K562 (cell line): Measurements from ENCODE around the gene RSPH1.

Experiments
- HOXB6 ChIP-seq: fragments of 250-450 bp; sonication (Bioruptor Pico); IDR thresholded peaks from 2 replicates; pipeline ENCODE4 v1.5.1; 2022; ENCODE audit warnings: mild to moderate bottlenecking, borderline replicate concordance
- JUND ChIP-seq, 2 experiments: IDR thresholded peaks; 2 replicates in 1 of 2; 3 replicates in 1 of 2; pipeline ENCODE4 v1.6.1; 2011; ENCODE audit warnings: borderline replicate concordance in 2 of 2, low read depth in 2 of 2, low read length in 2 of 2, improper control_type of control experiment in 1 of 2, missing biosample characterization in 1 of 2, missing genetic modification characterization in 1 of 2, missing genetic modification reagents in 1 of 2
- MAFG ChIP-seq: fragments of 450-650 bp; conservative IDR thresholded peaks from 2 replicates; pipeline ENCODE4 v1.6.1; 2016; ENCODE audit warnings: missing genetic modification characterization, missing compliant biosample characterization
- NR2F6 ChIP-seq: fragments of 450-650 bp; formaldehyde crosslinking; IDR thresholded peaks from 2 replicates; pipeline ENCODE4 v1.4.0; 2020; ENCODE audit warnings: mild to moderate bottlenecking
- RBM25 ChIP-seq: fragments of 200-400 bp; formaldehyde crosslinking; IDR thresholded peaks from 2 replicates; pipeline ENCODE4 v1.6.1; 2018; ENCODE audit warnings: low read length, low read depth, moderate library complexity; ENCODE audit not compliant: severe bottlenecking
- RERE ChIP-seq: sonication (generic); formaldehyde crosslinking; IDR thresholded peaks from 2 replicates; pipeline ENCODE4 v1.8.0; 2023; ENCODE audit warnings: missing genetic modification reagents, mild to moderate bottlenecking, borderline replicate concordance
- SIX5 ChIP-seq, 2 experiments: IDR thresholded peaks; 2 replicates each; pipeline ENCODE4 v1.6.1; 2011; ENCODE audit warnings: low read length in 2 of 2, borderline replicate concordance in 1 of 2, low read depth in 1 of 2, mild to moderate bottlenecking in 1 of 2, moderate library complexity in 1 of 2; ENCODE audit not compliant: insufficient read depth in 1 of 2
- SP1 ChIP-seq: sonication (generic); formaldehyde crosslinking; IDR thresholded peaks from 2 replicates; pipeline ENCODE4 v1.8.1; 2022; ENCODE audit warnings: mild to moderate bottlenecking, missing genetic modification reagents
- YBX1 ChIP-seq: fragments of 450-650 bp; IDR thresholded peaks from 2 replicates; pipeline ENCODE4 v1.7.1; 2016; ENCODE audit warnings: mild to moderate bottlenecking
- ZNF253 ChIP-seq: fragments of 250-450 bp; sonication (Bioruptor Pico); conservative IDR thresholded peaks from 2 replicates; pipeline ENCODE4 v1.6.1; 2021; ENCODE audit warnings: mild to moderate bottlenecking
- ZNF830 ChIP-seq: fragments of 250-450 bp; sonication (Bioruptor Pico); IDR thresholded peaks from 2 replicates; pipeline ENCODE4 v1.5.0; 2021; ENCODE audit warnings: mild to moderate bottlenecking
- TF ChIP-seq, protein P1 (sequence below), 3 experiments: IDR thresholded peaks in 2 of 3; conservative IDR thresholded peaks in 1 of 3; 2 replicates each; pipeline ENCODE4 v1.5.1; 2011 to 2012; ENCODE audit warnings: low read length in 3 of 3, mild to moderate bottlenecking in 3 of 3, control low read depth in 2 of 3, improper control_type of control experiment in 1 of 3, inconsistent platforms in 1 of 3, low read depth in 1 of 3, mixed read lengths in 1 of 3, moderate library complexity in 1 of 3; ENCODE audit not compliant: insufficient read depth in 2 of 3

- TF ChIP-seq SP1 (CRISPR knock-in tag) (no peak), SIX5 (IDR thresholded peaks at IDR 0.05; ENCODE audit: borderline replicate concordance in 1 of 2, insufficient read depth in 1 of 2, low read depth in 1 of 2, low read length in 2 of 2) (no peak), ZNF830 (CRISPR knock-in tag) (no peak), ZNF253 (no peak), RERE (CRISPR knock-in tag) (no peak), MAFG (tag) (no peak), HOXB6 (CRISPR knock-in tag) (no peak), YBX1 (no peak), JUND (IDR thresholded peaks at IDR 0.05; ENCODE audit: borderline replicate concordance, low read depth, low read length) (no peak), JUND (tag; IDR thresholded peaks at IDR 0.05; ENCODE audit: borderline replicate concordance, low read depth, low read length) (no peak), RBM25 (no peak), NR2F6 (CRISPR knock-in tag) (no peak)
- TF ChIP-seq, protein P1, sequence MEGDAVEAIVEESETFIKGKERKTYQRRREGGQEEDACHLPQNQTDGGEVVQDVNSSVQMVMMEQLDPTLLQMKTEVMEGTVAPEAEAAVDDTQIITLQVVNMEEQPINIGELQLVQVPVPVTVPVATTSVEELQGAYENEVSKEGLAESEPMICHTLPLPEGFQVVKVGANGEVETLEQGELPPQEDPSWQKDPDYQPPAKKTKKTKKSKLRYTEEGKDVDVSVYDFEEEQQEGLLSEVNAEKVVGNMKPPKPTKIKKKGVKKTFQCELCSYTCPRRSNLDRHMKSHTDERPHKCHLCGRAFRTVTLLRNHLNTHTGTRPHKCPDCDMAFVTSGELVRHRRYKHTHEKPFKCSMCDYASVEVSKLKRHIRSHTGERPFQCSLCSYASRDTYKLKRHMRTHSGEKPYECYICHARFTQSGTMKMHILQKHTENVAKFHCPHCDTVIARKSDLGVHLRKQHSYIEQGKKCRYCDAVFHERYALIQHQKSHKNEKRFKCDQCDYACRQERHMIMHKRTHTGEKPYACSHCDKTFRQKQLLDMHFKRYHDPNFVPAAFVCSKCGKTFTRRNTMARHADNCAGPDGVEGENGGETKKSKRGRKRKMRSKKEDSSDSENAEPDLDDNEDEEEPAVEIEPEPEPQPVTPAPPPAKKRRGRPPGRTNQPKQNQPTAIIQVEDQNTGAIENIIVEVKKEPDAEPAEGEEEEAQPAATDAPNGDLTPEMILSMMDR (IDR thresholded peaks at IDR 0.05 in 2 of 3, conservative IDR thresholded peaks at IDR 0.05 in 1 of 3; ENCODE audit: insufficient read depth in 2 of 3, low read depth in 1 of 3, low read length in 3 of 3): no peak
Measured at GRCh38 chr21:42534421-42535378, 38.7 kb upstream of the RSPH1 start.
